DMS 273 (cell line): ENCODE results near the gene TUSC7.

ENCODE experiments used
- DNase-seq: peaks from one replicate; lab custom pipeline; 2025; ENCODE audit not compliant: unreplicated experiment; lab: John Stamatoyannopoulos, UW

Gene TUSC7

GRCh38 chr3:116709479-116709878 lies at the start of gene TUSC7:
TUSC7 (plus strand) TSS chr3:116709779.
- no peak for DNase-seq

- no peak for DNase-seq
Measured at GRCh38 chr3:116661196-116661595, 48.4 kb upstream of the TUSC7 start.

- no peak for DNase-seq
Measured at GRCh38 chr3:116663161-116664110, 46.1 kb upstream of the TUSC7 start.

- DNase-seq = no peak
Measured at GRCh38 chr3:116667324-116667723, 42.3 kb upstream of the TUSC7 start.

- no peak for DNase-seq
Measured at GRCh38 chr3:116667791-116668190, 41.8 kb upstream of the TUSC7 start.

GRCh38 chr3:116669576-116669975 lies 40.0 kb upstream of the TUSC7 start:
- DNase-seq = no peak

GRCh38 chr3:116671151-116671550 lies 38.4 kb upstream of the TUSC7 start:
- no peak for DNase-seq

GRCh38 chr3:116678853-116679252 lies 30.7 kb upstream of the TUSC7 start:
- no peak for DNase-seq

GRCh38 chr3:116691041-116691440 lies 18.5 kb upstream of the TUSC7 start:
- DNase-seq = no peak

- DNase-seq = no peak
Measured at GRCh38 chr3:116701070-116701469, 8.5 kb upstream of the TUSC7 start.

GRCh38 chr3:116702334-116702733 lies 7.2 kb upstream of the TUSC7 start:
- DNase-seq = no peak

GRCh38 chr3:116707531-116707930 lies 2.0 kb upstream of the TUSC7 start:
- DNase-seq = no peak

- peak; percentile 55 for DNase-seq
Measured at GRCh38 chr3:116716490-116716889, 6.9 kb downstream of the TUSC7 start.

GRCh38 chr3:116717566-116717965 lies 8.0 kb downstream of the TUSC7 start:
- no peak for DNase-seq

- no peak for DNase-seq
Measured at GRCh38 chr3:116728454-116728853, 18.9 kb downstream of the TUSC7 start.

- no peak for DNase-seq
Measured at GRCh38 chr3:116734243-116734642, 24.7 kb downstream of the TUSC7 start.

GRCh38 chr3:116739678-116740077 lies 30.1 kb downstream of the TUSC7 start:
- no peak for DNase-seq

GRCh38 chr3:116740293-116740692 lies 30.7 kb downstream of the TUSC7 start:
- no peak for DNase-seq

GRCh38 chr3:116741467-116741866 lies 31.9 kb downstream of the TUSC7 start:
- no peak for DNase-seq

- no peak for DNase-seq
Measured at GRCh38 chr3:116743062-116743461, 33.5 kb downstream of the TUSC7 start.

GRCh38 chr3:116749388-116749787 lies 39.8 kb downstream of the TUSC7 start:
- peak; percentile 13 for DNase-seq

GRCh38 chr3:116757315-116757714 lies 47.7 kb downstream of the TUSC7 start:
- DNase-seq = no peak

- no peak for DNase-seq
Measured at GRCh38 chr3:116759316-116759715, 49.7 kb downstream of the TUSC7 start.
